Neuronal stem cell (in vitro differentiated cells): Measurements from ENCODE around the gene RESF1.

Experiments
- DNase-seq: peaks from one replicate; pipeline ENCODE4 v3.0.0-alpha.2; 2013; ENCODE audit warnings: low spot score
- H2AFZ ChIP-seq: one replicate; pipeline ENCODE4 v1.6.1; 2013; ENCODE audit warnings: mild to moderate bottlenecking, low read length, inconsistent platforms
- H2AK5ac ChIP-seq: 2 replicates; pipeline ENCODE4 v1.6.1; 2013; ENCODE audit warnings: low read depth, mild to moderate bottlenecking, inconsistent platforms, low read length, moderate library complexity, mixed read lengths
- H2BK120ac ChIP-seq: 2 replicates; pipeline ENCODE4 v1.6.1; 2013; ENCODE audit warnings: low read depth, mild to moderate bottlenecking, inconsistent platforms, low read length, moderate library complexity, mixed read lengths
- H2BK12ac ChIP-seq: one replicate; pipeline ENCODE4 v1.6.1; 2013; ENCODE audit warnings: low read length, inconsistent platforms
- H2BK15ac ChIP-seq: 2 replicates; pipeline ENCODE4 v1.6.1; 2013; ENCODE audit warnings: mild to moderate bottlenecking, low read length, inconsistent platforms, mixed read lengths
- H2BK5ac ChIP-seq: one replicate; pipeline ENCODE4 v1.6.1; 2013; ENCODE audit warnings: inconsistent platforms, mild to moderate bottlenecking, low read length, moderate library complexity
- H3K14ac ChIP-seq: one replicate; pipeline ENCODE4 v1.6.1; 2013; ENCODE audit warnings: low read length, inconsistent platforms
- H3K18ac ChIP-seq: 2 replicates; pipeline ENCODE4 v1.6.1; 2013; ENCODE audit warnings: low read length, inconsistent platforms
- H3K23ac ChIP-seq: 2 replicates; pipeline ENCODE4 v1.6.1; 2013; ENCODE audit warnings: low read depth, mild to moderate bottlenecking, mixed read lengths, low read length, inconsistent platforms; ENCODE audit not compliant: poor library complexity
- H3K27ac ChIP-seq: replicated peaks from 3 replicates; pipeline ENCODE4 v1.5.1; 2013; ENCODE audit warnings: low read length, inconsistent platforms
- H3K27me3 ChIP-seq, 3 experiments: 2 replicates each; pipeline ENCODE4 v1.6.1; 2013; ENCODE audit warnings: low read length in 3 of 3, mild to moderate bottlenecking in 2 of 3, inconsistent platforms in 1 of 3, low read depth in 1 of 3, mixed read lengths in 1 of 3, moderate library complexity in 1 of 3; ENCODE audit not compliant: control insufficient read depth in 3 of 3, insufficient read depth in 3 of 3
- H3K36me3 ChIP-seq, 2 donors: replicated peaks in 1 of 2; 2 replicates each; pipeline ENCODE4 v1.6.1; 2013; ENCODE audit warnings: low read length in 2 of 2; ENCODE audit not compliant: control insufficient read depth in 2 of 2, insufficient read depth in 2 of 2
- H3K4ac ChIP-seq: 2 replicates; pipeline ENCODE4 v1.6.1; 2013; ENCODE audit warnings: inconsistent platforms, mild to moderate bottlenecking, low read length, moderate library complexity
- H3K4me1 ChIP-seq, 2 donors: 1 replicate in 1 of 2; 2 replicates in 1 of 2; pipeline ENCODE4 v1.6.1; 2013; ENCODE audit warnings: low read length in 2 of 2, low read depth in 1 of 2; ENCODE audit not compliant: control insufficient read depth in 2 of 2, insufficient read depth in 1 of 2
- H3K4me2 ChIP-seq: one replicate; pipeline ENCODE4 v1.6.1; 2013; ENCODE audit warnings: mild to moderate bottlenecking, low read length, inconsistent platforms; ENCODE audit not compliant: insufficient read depth, poor library complexity, severe bottlenecking
- H3K4me3 ChIP-seq, 2 donors: 2 replicates each; pipeline ENCODE4 v1.5.1; 2013; ENCODE audit warnings: low read length in 2 of 2, mild to moderate bottlenecking in 2 of 2, inconsistent platforms in 1 of 2, moderate library complexity in 1 of 2
- H3K79me1 ChIP-seq: one replicate; pipeline ENCODE4 v1.6.1; 2013; ENCODE audit warnings: low read depth, mild to moderate bottlenecking, inconsistent platforms, low read length, moderate library complexity
- H3K9ac ChIP-seq: one replicate; pipeline ENCODE4 v1.6.1; 2013; ENCODE audit warnings: mild to moderate bottlenecking, low read depth, low read length, inconsistent platforms; ENCODE audit not compliant: poor library complexity
- H3K9me3 ChIP-seq, 2 donors: replicated peaks in 1 of 2; 2 replicates each; pipeline versions ENCODE3 to v1.6.1; 2013; ENCODE audit warnings: low read length in 2 of 2, mild to moderate bottlenecking in 2 of 2, inconsistent platforms in 1 of 2, low read depth in 1 of 2, mixed read lengths in 1 of 2, moderate library complexity in 1 of 2; ENCODE audit not compliant: control insufficient read depth in 2 of 2, insufficient read depth in 1 of 2
- H4K8ac ChIP-seq: one replicate; pipeline ENCODE4 v1.6.1; 2013; ENCODE audit warnings: low read depth, mild to moderate bottlenecking, inconsistent platforms, low read length, moderate library complexity
- H4K91ac ChIP-seq: one replicate; pipeline ENCODE4 v1.6.1; 2013; ENCODE audit warnings: low read length, low read depth, mild to moderate bottlenecking, inconsistent platforms; ENCODE audit not compliant: poor library complexity
- WGBS, 2 donors: extraction: QIAGEN DNeasy Blood & Tissue Kit; methylation state at CpG; one replicate each; pipeline ENCODE4 v1.1.7; 2013; ENCODE audit warnings: missing lambda C conversion rate in 2 of 2, mixed read lengths in 1 of 2; ENCODE audit not compliant: insufficient read length in 2 of 2, insufficient replicate concordance in 1 of 2; ENCODE audit errors: extremely low coverage in 2 of 2; 5-methylcytosine and 5-hydroxymethylcytosine counted together

Gene RESF1

GRCh38 chr12:31989571-31990362, 30.6 kb downstream of the RESF1 start:
- no CpG with 5 or more reads among the region's 15 CpGs for WGBS, 2 donors
- H3K27me3 ChIP-seq, result no peaks in the 10 kb centered on the region
- no peak overlapping the region for H4K8ac ChIP-seq

GRCh38 chr12:31991146-31991545, 31.9 kb downstream of the RESF1 start:
- Histone ChIP-seq H3K18ac (no peak overlapping the region), H3K27me3 (no peaks in the 10 kb centered on the region), H3K9ac (no peak overlapping the region), H2BK120ac (no peak overlapping the region), H2BK15ac (no peak overlapping the region), H4K8ac (no peak overlapping the region), H3K79me1 (no peaks in the 10 kb centered on the region), H3K4ac (no peak overlapping the region), H3K4me2 (no peak overlapping the region), H3K14ac (no peak overlapping the region), H2AK5ac (no peak overlapping the region), H3K4me1 (no peaks in the 10 kb centered on the region), H4K91ac (no peak overlapping the region), H3K9me3 (peaks cover 0 to 6% of the 10 kb centered on the region in 2 donors), H2AFZ (no peak overlapping the region), H3K27ac (no peak overlapping the region), H2BK12ac (no peak overlapping the region), H2BK5ac (no peak overlapping the region), H3K4me3 (no peak overlapping the region), H3K36me3 (peaks cover 5 to 84% of the 10 kb centered on the region in 2 donors), H3K23ac (no peak overlapping the region)
- no CpG with 5 or more reads among the region's 1 CpG for WGBS, 2 donors
- no peak for DNase-seq

More at GRCh38 chr12:31989571-31990362, 30.6 kb downstream of the RESF1 start:
- Histone ChIP-seq H3K9me3 (peaks cover 3 to 8% of the 10 kb centered on the region in 2 donors), H3K4me2 (no peak overlapping the region), H3K4me1 (no peaks in the 10 kb centered on the region), H3K23ac (no peak overlapping the region), H2BK12ac (no peak overlapping the region), H3K4me3 (no peak overlapping the region), H3K14ac (no peak overlapping the region), H2BK5ac (no peak overlapping the region), H2BK15ac (no peak overlapping the region), H4K91ac (no peak overlapping the region), H3K18ac (no peak overlapping the region), H2BK120ac (no peak overlapping the region), H3K79me1 (no peaks in the 10 kb centered on the region), H2AFZ (no peak overlapping the region), H3K27ac (no peak overlapping the region), H2AK5ac (no peak overlapping the region), H3K4ac (no peak overlapping the region), H3K36me3 (peaks cover 6 to 85% of the 10 kb centered on the region in 2 donors), H3K9ac (no peak overlapping the region)
- no peak for DNase-seq

GRCh38 chr12:31991815-31992214, 32.6 kb downstream of the RESF1 start:
- Histone ChIP-seq H4K8ac (no peak overlapping the region), H2BK15ac (no peak overlapping the region), H3K18ac (no peak overlapping the region), H3K9me3 (peaks cover 0 to 9% of the 10 kb centered on the region in 2 donors), H3K36me3 (peaks cover 7 to 91% of the 10 kb centered on the region in 2 donors), H2AK5ac (no peak overlapping the region), H2BK12ac (no peak overlapping the region), H3K14ac (no peak overlapping the region), H3K27ac (no peak overlapping the region), H2BK120ac (no peak overlapping the region), H4K91ac (no peak overlapping the region), H3K4ac (no peak overlapping the region), H3K23ac (no peak overlapping the region), H3K4me3 (no peak overlapping the region), H3K9ac (no peak overlapping the region), H3K4me1 (no peaks in the 10 kb centered on the region), H3K79me1 (no peaks in the 10 kb centered on the region), H2AFZ (no peak overlapping the region), H3K4me2 (no peak overlapping the region), H2BK5ac (no peak overlapping the region), H3K27me3 (no peaks in the 10 kb centered on the region)
- no CpG with 5 or more reads among the region's 2 CpGs for WGBS, 2 donors
- no peak for DNase-seq

- Histone ChIP-seq H3K79me1 (no peaks in the 10 kb centered on the region), H3K27me3 (no peaks in the 10 kb centered on the region), H2AFZ (no peak overlapping the region), H3K18ac (no peak overlapping the region), H2BK15ac (no peak overlapping the region), H3K27ac (no peak overlapping the region), H3K9me3 (peaks cover 0 to 7% of the 10 kb centered on the region in 2 donors), H3K36me3 (peaks cover 13 to 57% of the 10 kb centered on the region in 2 donors), H4K91ac (no peak overlapping the region), H2BK12ac (no peak overlapping the region), H3K4me3 (no peak overlapping the region), H3K4me1 (no peaks in the 10 kb centered on the region), H3K9ac (no peak overlapping the region), H2BK5ac (no peak overlapping the region), H2AK5ac (no peak overlapping the region), H2BK120ac (no peak overlapping the region), H4K8ac (no peak overlapping the region), H3K4ac (no peak overlapping the region), H3K14ac (no peak overlapping the region), H3K23ac (no peak overlapping the region), H3K4me2 (peak overlapping the region; percentile 2)
- no CpG with 5 or more reads among the region's 6 CpGs for WGBS, 2 donors
- no peak for DNase-seq
These were observed 40.5 kb downstream of the RESF1 start for GRCh38 chr12:31999692-32000091.
